Measurements from ENCODE around the gene MON1B.

GRCh38 chr16:77190478-77191258 is at the start of gene MON1B:
- TF ChIP-seq POLR2A (IDR thresholded peaks at IDR 0.05) (no peak), CTCF (IDR thresholded peaks at IDR 0.05) (no peak)
